ENCODE results near the gene FUBP3.

GRCh38 chr9:130633336-130634190 is 54.2 kb downstream of the FUBP3 start:
- TF ChIP-seq, protein P1, sequence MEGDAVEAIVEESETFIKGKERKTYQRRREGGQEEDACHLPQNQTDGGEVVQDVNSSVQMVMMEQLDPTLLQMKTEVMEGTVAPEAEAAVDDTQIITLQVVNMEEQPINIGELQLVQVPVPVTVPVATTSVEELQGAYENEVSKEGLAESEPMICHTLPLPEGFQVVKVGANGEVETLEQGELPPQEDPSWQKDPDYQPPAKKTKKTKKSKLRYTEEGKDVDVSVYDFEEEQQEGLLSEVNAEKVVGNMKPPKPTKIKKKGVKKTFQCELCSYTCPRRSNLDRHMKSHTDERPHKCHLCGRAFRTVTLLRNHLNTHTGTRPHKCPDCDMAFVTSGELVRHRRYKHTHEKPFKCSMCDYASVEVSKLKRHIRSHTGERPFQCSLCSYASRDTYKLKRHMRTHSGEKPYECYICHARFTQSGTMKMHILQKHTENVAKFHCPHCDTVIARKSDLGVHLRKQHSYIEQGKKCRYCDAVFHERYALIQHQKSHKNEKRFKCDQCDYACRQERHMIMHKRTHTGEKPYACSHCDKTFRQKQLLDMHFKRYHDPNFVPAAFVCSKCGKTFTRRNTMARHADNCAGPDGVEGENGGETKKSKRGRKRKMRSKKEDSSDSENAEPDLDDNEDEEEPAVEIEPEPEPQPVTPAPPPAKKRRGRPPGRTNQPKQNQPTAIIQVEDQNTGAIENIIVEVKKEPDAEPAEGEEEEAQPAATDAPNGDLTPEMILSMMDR (IDR thresholded peaks at IDR 0.05) = no peak
- no peak for TF ChIP-seq POLR2A (IDR thresholded peaks at IDR 0.05)

Measured in uterus (tissue), 2 donors.